HG03097 (cell line): ENCODE data around the gene XYLT1.
"Not testable (repeated sequence)": the region's sequence is repeated elsewhere in the genome, so short reads cannot be mapped to it uniquely, and the experiment has no call there.

ENCODE experiments used
- ATAC-seq: cut with Tn5 transposase; IDR thresholded peaks from one replicate; pipeline ENCODE4 v1.9.1; 2021; ENCODE audit not compliant: unreplicated experiment, low FRiP score

Gene XYLT1

GRCh38 chr16:17433577-17434451 is 36.9 kb downstream of the XYLT1 start:
- ATAC-seq: no peak

GRCh38 chr16:17432901-17433576 is 37.7 kb downstream of the XYLT1 start:
- no peak for ATAC-seq

- no peak for ATAC-seq
These were observed 38.7 kb downstream of the XYLT1 start for GRCh38 chr16:17431968-17432625.

- no peak for ATAC-seq
These were observed 39.7 kb downstream of the XYLT1 start for GRCh38 chr16:17431012-17431411.

GRCh38 chr16:17426451-17426850 is 44.3 kb downstream of the XYLT1 start:
- no peak for ATAC-seq

- no peak for ATAC-seq
These were observed 46.0 kb downstream of the XYLT1 start for GRCh38 chr16:17424771-17425170.

GRCh38 chr16:17423221-17423620 is 47.5 kb downstream of the XYLT1 start:
- ATAC-seq: no peak

GRCh38 chr16:17420816-17421215 is 49.9 kb downstream of the XYLT1 start:
- no peak for ATAC-seq

GRCh38 chr16:17419266-17419665 is 51.5 kb downstream of the XYLT1 start:
- no peak for ATAC-seq

GRCh38 chr16:17417740-17418139 is 53.0 kb downstream of the XYLT1 start:
- no peak for ATAC-seq

- peak; percentile 90 for ATAC-seq
These were observed 54.1 kb downstream of the XYLT1 start for GRCh38 chr16:17416461-17417311.

GRCh38 chr16:17414916-17415315 is 55.8 kb downstream of the XYLT1 start:
- ATAC-seq: no peak

- no peak for ATAC-seq
These were observed 56.3 kb downstream of the XYLT1 start for GRCh38 chr16:17414421-17414820.

- ATAC-seq: no peak
These were observed 57.3 kb downstream of the XYLT1 start for GRCh38 chr16:17413508-17413907.

GRCh38 chr16:17412791-17413190 is 58.0 kb downstream of the XYLT1 start:
- ATAC-seq: no peak

- no peak for ATAC-seq
These were observed 58.5 kb downstream of the XYLT1 start for GRCh38 chr16:17412221-17412620.

- ATAC-seq: no peak
These were observed 59.5 kb downstream of the XYLT1 start for GRCh38 chr16:17411263-17411662.

GRCh38 chr16:17410316-17410715 is 60.4 kb downstream of the XYLT1 start:
- not testable (repeated sequence) for ATAC-seq

- no peak for ATAC-seq
These were observed 60.9 kb downstream of the XYLT1 start for GRCh38 chr16:17409894-17410293.

- ATAC-seq: no peak
These were observed 61.8 kb downstream of the XYLT1 start for GRCh38 chr16:17408955-17409441.
